DOHH2 (cell line): ENCODE measurements around the gene TBCD.

Experiments used
- CTCF ChIP-seq: fragments of 200-600 bp; sonication (generic); IDR thresholded peaks from one replicate; pipeline ENCODE4 v1.5.1; 2014; ENCODE audit warnings: antibody characterized with exemption, mild to moderate bottlenecking, low read depth, low read length; ENCODE audit not compliant: poor library complexity, severe bottlenecking
- EZH2phosphoT487 ChIP-seq: fragments of 200-600 bp; sonication (generic); IDR thresholded peaks from 2 replicates; pipeline ENCODE4 v1.6.1; 2017; ENCODE audit warnings: borderline replicate concordance, mild to moderate bottlenecking, antibody characterized with exemption, low read length, moderate library complexity, mixed read lengths

GRCh38 chr17:82823004-82823403 is 71.1 kb downstream of the TBCD start:
- TF ChIP-seq CTCF (peak; percentile 43), EZH2phosphoT487 (no peak)
